Hepatocyte (in vitro differentiated cells): ENCODE results near the gene CCDC9.

Source experiments
- EZH2 ChIP-seq: fragments of 200-600 bp; sonication (generic); IDR thresholded peaks from 2 replicates; pipeline ENCODE4 v1.6.1; 2016; ENCODE audit warnings: antibody characterized with exemption, mild to moderate bottlenecking, borderline replicate concordance
- TF ChIP-seq, protein P1 (sequence below): fragments of 200-600 bp; sonication (generic); IDR thresholded peaks from 2 replicates; pipeline ENCODE4 v1.5.1; 2016; ENCODE audit warnings: antibody characterized with exemption, mild to moderate bottlenecking; ENCODE audit not compliant: poor library complexity

DNA sequence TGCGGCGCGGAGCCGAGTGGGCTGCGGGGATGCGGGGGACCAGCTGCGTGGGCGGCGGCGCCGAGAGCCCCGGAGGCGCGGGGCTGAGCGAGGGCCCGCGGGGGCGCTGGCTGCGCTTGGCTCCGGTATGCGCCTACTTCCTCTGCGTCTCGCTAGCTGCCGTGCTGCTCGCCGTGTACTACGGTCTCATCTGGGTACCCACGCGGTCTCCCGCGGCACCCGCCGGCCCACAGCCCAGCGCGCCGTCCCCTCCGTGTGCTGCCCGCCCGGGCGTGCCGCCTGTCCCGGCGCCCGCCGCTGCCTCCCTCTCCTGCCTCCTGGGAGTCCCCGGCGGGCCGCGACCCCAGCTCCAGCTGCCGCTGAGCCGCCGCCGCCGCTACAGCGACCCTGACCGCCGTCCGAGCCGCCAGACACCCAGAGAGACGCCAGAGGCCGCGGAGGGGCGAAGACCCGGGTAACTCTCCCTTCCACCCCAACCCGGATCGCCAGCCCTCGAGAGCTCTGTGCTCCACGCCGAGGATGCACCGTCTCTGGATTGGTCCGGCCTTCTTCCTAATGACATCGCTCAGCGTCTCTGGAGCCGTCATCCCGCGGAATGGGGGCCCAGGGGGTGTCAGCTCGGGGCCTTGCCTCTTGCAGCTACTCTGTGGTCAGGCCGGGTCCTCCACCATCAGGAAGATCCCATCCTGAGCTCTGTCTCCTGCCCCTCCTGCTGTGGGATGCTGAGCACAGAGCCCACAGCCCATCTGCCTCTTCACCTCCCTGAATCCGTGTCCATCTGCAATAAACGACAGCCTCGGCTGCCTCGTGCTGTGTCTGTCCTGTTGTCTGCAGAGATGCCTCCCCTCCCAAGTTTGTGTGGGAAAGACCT lies 18.8 kb downstream of the CCDC9 start:
- TF ChIP-seq, protein P1, sequence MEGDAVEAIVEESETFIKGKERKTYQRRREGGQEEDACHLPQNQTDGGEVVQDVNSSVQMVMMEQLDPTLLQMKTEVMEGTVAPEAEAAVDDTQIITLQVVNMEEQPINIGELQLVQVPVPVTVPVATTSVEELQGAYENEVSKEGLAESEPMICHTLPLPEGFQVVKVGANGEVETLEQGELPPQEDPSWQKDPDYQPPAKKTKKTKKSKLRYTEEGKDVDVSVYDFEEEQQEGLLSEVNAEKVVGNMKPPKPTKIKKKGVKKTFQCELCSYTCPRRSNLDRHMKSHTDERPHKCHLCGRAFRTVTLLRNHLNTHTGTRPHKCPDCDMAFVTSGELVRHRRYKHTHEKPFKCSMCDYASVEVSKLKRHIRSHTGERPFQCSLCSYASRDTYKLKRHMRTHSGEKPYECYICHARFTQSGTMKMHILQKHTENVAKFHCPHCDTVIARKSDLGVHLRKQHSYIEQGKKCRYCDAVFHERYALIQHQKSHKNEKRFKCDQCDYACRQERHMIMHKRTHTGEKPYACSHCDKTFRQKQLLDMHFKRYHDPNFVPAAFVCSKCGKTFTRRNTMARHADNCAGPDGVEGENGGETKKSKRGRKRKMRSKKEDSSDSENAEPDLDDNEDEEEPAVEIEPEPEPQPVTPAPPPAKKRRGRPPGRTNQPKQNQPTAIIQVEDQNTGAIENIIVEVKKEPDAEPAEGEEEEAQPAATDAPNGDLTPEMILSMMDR, result no peak
- no peak for TF ChIP-seq EZH2
